B cell (primary cell): ENCODE results near the gene USP2. TPM values are rescaled to one million over a fixed set of nuclear protein-coding genes. Genes with fewer than 3 reads are reported as not detected.

Source experiments
- ATAC-seq: fragments of 200-7000 bp; cut with Tn5 transposase; one replicate; pipeline ENCODE4 v1.10.0; 2021; ENCODE audit warnings: low read depth, mild to moderate bottlenecking, moderate number of reproducible peaks, moderate library complexity
- CTCF ChIA-PET: fragments of 350-600 bp; sonication (Branson Sonifier 250); formaldehyde crosslinking; loops from one replicate; lab custom pipeline; 2021; ENCODE audit warnings: antibody characterized with exemption, inconsistent platforms; lab: Charles Lee
- POLR2A ChIA-PET: fragments of 350-600 bp; sonication (Branson Sonifier 250); formaldehyde crosslinking; loops from one replicate; lab custom pipeline; 2021; ENCODE audit warnings: antibody characterized with exemption; lab: Charles Lee
- DNase-seq: peaks from one replicate; pipeline ENCODE4 v3.0.0; 2013
- H2AFZ ChIP-seq: 2 replicates; pipeline ENCODE4 v1.6.1; 2012; ENCODE audit warnings: mild to moderate bottlenecking, low read depth, low read length; ENCODE audit not compliant: insufficient read depth, poor library complexity, severe bottlenecking
- H3K27ac ChIP-seq, 2 donors: 1 replicate in 1 of 2; 2 replicates in 1 of 2; pipeline ENCODE4 v1.5.1; 2012 to 2013; ENCODE audit warnings: low read length in 2 of 2, mild to moderate bottlenecking in 2 of 2, moderate library complexity in 1 of 2
- H3K27me3 ChIP-seq, 4 experiments: fragments of 200-600 bp in 1 of 4; sonication (generic) in 1 of 4; replicated peaks in 1 of 4; 1 replicate in 2 of 4; 2 replicates in 2 of 4; pipeline versions ENCODE4 v1.6.1 to v1.7.0; 2013 to 2016; ENCODE audit warnings: low read length in 3 of 4, mild to moderate bottlenecking in 2 of 4, mixed read lengths in 1 of 4, moderate library complexity in 1 of 4; ENCODE audit not compliant: insufficient read depth in 4 of 4, control insufficient read depth in 3 of 4; ENCODE audit errors: control extremely low read depth in 1 of 4
- H3K36me3 ChIP-seq, 2 experiments: replicated peaks in 1 of 2; 1 replicate in 1 of 2; 2 replicates in 1 of 2; pipeline versions ENCODE4 v1.6.1 to v1.7.1; 2013; ENCODE audit warnings: low read length in 1 of 2; ENCODE audit not compliant: insufficient read depth in 2 of 2, control insufficient read depth in 1 of 2; ENCODE audit errors: control extremely low read depth in 1 of 2, extremely low read depth in 1 of 2
- H3K4me1 ChIP-seq, 2 donors: fragments of 200-600 bp in 1 of 2; sonication (generic) in 1 of 2; 1 replicate in 1 of 2; 2 replicates in 1 of 2; pipeline versions ENCODE4 v1.5.1 to v1.6.1; 2013 to 2017; ENCODE audit warnings: low read length in 2 of 2; ENCODE audit not compliant: control insufficient read depth in 2 of 2, insufficient read depth in 2 of 2
- H3K4me2 ChIP-seq: replicated peaks from 2 replicates; pipeline ENCODE3; 2012; ENCODE audit warnings: mild to moderate bottlenecking, low read depth, low read length; ENCODE audit not compliant: poor library complexity, severe bottlenecking
- H3K4me3 ChIP-seq, 5 experiments: fragments of 200-600 bp in 1 of 5; sonication (generic) in 1 of 5; 1 replicate in 3 of 5; 2 replicates in 2 of 5; pipeline versions ENCODE4 v1.5.1 to v1.7.0; 2011 to 2016; ENCODE audit warnings: low read length in 4 of 5, mild to moderate bottlenecking in 4 of 5, low read depth in 2 of 5, control low read depth in 1 of 5, moderate library complexity in 1 of 5; ENCODE audit not compliant: insufficient read depth in 1 of 5; ENCODE audit errors: control extremely low read depth in 1 of 5, extremely low read depth in 1 of 5
- H3K79me2 ChIP-seq: fragments of 200-600 bp; sonication (generic); one replicate; pipeline ENCODE4 v1.6.0; 2016; ENCODE audit warnings: low read length; ENCODE audit not compliant: control insufficient read depth, insufficient read depth
- H3K9ac ChIP-seq: fragments of 200-600 bp; sonication (generic); 2 replicates; pipeline ENCODE4 v1.6.1; 2017; ENCODE audit warnings: mild to moderate bottlenecking, low read length, moderate library complexity
- H3K9me3 ChIP-seq, 3 donors: one replicate each; pipeline versions ENCODE4 v1.6.1 to v1.7.1; 2013; ENCODE audit warnings: low read length in 2 of 3; ENCODE audit not compliant: control insufficient read depth in 2 of 3, insufficient read depth in 1 of 3; ENCODE audit errors: control extremely low read depth in 1 of 3
- H4K20me1 ChIP-seq: 2 replicates; pipeline ENCODE4 v1.6.0; 2012; ENCODE audit warnings: mild to moderate bottlenecking, low read length; ENCODE audit not compliant: insufficient read depth, control insufficient read depth, poor library complexity, severe bottlenecking
- H3K27ac Mint-ChIP-seq: one replicate; pipeline ENCODE4 v1.8.0; 2021; ENCODE audit warnings: mixed read lengths
- H3K27me3 Mint-ChIP-seq: one replicate; pipeline ENCODE4 v1.8.0; 2021; ENCODE audit warnings: mixed read lengths
- H3K4me1 Mint-ChIP-seq: one replicate; pipeline ENCODE4 v1.8.0; 2021; ENCODE audit warnings: mixed read lengths
- H3K4me3 Mint-ChIP-seq: one replicate; pipeline ENCODE4 v1.8.0; 2021; ENCODE audit warnings: mixed read lengths
- H3K9me3 Mint-ChIP-seq: one replicate; pipeline ENCODE4 v1.8.0; 2022; ENCODE audit warnings: mixed read lengths; ENCODE audit not compliant: insufficient read depth
- EZH2 ChIP-seq: IDR thresholded peaks from 2 replicates; pipeline ENCODE4 v1.6.1; 2012; ENCODE audit warnings: borderline replicate concordance, low read depth, mild to moderate bottlenecking, moderate library complexity, low read length; ENCODE audit not compliant: insufficient read depth, poor library complexity, severe bottlenecking
- WGBS: methylation state at CpG from one replicate; pipeline ENCODE4 v1.1.5; 2013; ENCODE audit warnings: missing lambda C conversion rate; ENCODE audit not compliant: insufficient coverage; 5-methylcytosine and 5-hydroxymethylcytosine counted together
- intact Hi-C: fragments of 100-400 bp; cut with micrococcal nuclease; formaldehyde crosslinking; loops from one replicate; pipeline ENCODE4 v1.10.0; 2022
- polyA plus RNA-seq: library from polyadenylated mRNA; depleted of rRNA; stranded (reverse); fragments of >200 nt; gene quantifications from 2 replicates; pipeline ENCODE4 v1.2.3, GENCODE V29; 2012
- total RNA-seq, 2 donors: library from RNA; stranded (reverse); fragments of 120-200 nt in 1 of 2; gene quantifications; 1 replicate in 1 of 2; 2 replicates in 1 of 2; pipeline versions ENCODE4 v1.2.3 to v1.2.4, GENCODE V29; 2013 to 2022
- TF ChIP-seq, protein P1 (sequence below): fragments of 200-600 bp; IDR thresholded peaks from one replicate; pipeline ENCODE4 v1.8.0; 2022; ENCODE audit warnings: antibody characterized with exemption, mild to moderate bottlenecking

Gene USP2
- total and polyA plus RNA-seq, 2 donors (not counting 1 experiment from before 2014, with no cell fraction given) = 0.09 TPM; not detected in 1

DNA sequence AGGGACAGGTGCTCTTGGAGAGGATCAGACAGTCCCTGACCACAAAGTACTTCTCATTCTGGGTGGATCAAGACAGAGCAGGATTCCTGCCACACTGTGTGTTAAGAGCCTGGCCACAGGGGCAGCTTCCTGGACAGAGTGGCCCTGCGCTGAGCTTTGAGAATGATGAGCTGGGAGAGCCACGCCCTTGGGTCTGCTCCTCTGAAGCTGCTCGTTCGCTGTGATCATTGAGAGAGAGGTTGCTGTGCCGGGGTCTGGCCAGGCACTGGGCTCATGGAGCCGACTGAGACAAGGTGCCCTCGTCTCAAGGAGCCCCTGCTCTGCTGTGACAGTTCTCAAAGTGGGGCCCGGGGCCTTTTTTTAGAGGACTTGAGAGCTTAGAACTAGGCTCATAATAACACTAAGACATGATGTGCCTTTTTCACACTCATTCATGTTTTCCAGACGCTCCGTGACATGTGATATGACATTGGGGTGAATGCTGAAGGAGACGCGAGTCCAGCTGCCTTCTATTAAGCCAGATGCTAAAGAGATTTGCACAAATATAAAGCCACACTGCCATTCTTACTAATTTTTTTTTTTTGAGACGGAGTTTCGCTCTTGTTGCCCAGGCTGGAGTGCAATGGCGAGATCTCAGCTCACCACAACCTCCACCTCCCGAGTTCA, 33.4 kb downstream of the USP2 start:
- ATAC-seq (no peak), DNase-seq (no peak)
- Histone ChIP-seq H2AFZ (no peak overlapping the region), H3K4me2 (no peak overlapping the region), H3K9me3 (no peaks in the 10 kb centered on the region), H3K9ac (no peak overlapping the region), H3K36me3 (no peaks in the 10 kb centered on the region), H3K4me3 (no peak overlapping the region), H3K27ac (no peak overlapping the region), H4K20me1 (no peaks in the 10 kb centered on the region), H3K79me2 (no peaks in the 10 kb centered on the region), H3K27me3 (peaks cover 0 to 34% (median 7%) of the 10 kb centered on the region in 4 experiments), H3K4me1 (no peaks in the 10 kb centered on the region)
- ChIA-PET CTCF (interaction anchor here (2.2 kb wide), 1 partner anchor 8 kb away, joined by 12 read pairs; no protein-coding TSS in a partner anchor), POLR2A (no interaction called here)
- H3K9me3 Mint-ChIP-seq = no peaks in the 10 kb centered on the region
- H3K27ac Mint-ChIP-seq = no peak overlapping the region
- 73% methylated on average over 10 of the region's 16 CpGs for WGBS
- H3K27me3 Mint-ChIP-seq = peaks cover 65% of the 10 kb centered on the region
- intact Hi-C loops = no loop called here
- no peak overlapping the region for H3K4me3 Mint-ChIP-seq
- TF ChIP-seq, protein P1, sequence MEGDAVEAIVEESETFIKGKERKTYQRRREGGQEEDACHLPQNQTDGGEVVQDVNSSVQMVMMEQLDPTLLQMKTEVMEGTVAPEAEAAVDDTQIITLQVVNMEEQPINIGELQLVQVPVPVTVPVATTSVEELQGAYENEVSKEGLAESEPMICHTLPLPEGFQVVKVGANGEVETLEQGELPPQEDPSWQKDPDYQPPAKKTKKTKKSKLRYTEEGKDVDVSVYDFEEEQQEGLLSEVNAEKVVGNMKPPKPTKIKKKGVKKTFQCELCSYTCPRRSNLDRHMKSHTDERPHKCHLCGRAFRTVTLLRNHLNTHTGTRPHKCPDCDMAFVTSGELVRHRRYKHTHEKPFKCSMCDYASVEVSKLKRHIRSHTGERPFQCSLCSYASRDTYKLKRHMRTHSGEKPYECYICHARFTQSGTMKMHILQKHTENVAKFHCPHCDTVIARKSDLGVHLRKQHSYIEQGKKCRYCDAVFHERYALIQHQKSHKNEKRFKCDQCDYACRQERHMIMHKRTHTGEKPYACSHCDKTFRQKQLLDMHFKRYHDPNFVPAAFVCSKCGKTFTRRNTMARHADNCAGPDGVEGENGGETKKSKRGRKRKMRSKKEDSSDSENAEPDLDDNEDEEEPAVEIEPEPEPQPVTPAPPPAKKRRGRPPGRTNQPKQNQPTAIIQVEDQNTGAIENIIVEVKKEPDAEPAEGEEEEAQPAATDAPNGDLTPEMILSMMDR = no peak
- TF ChIP-seq EZH2 = no peak
- no peaks in the 10 kb centered on the region for H3K4me1 Mint-ChIP-seq

DNA sequence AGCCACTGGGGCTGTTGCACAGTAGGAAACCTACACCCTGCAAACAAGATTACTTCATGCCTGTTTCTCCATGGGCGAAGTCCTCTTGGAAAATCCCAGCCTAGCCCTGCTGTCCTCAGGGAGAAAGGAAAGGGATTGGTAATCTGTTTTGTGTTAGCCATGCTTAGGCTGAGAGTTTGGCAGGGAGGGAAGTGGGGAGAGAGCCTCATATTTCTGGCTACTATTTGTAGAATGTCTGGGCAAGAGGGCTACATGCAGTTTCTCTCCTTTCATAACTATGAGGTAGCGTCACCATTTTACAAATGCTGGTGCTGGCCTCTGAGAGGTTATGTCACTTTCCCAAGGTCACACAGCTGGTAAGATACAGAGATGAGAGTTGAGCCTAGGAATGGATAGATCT, 34.2 kb downstream of the USP2 start:
- Histone ChIP-seq H3K4me2 (no peak overlapping the region), H2AFZ (no peak overlapping the region), H3K4me3 (no peak overlapping the region), H3K4me1 (no peaks in the 10 kb centered on the region), H3K36me3 (no peaks in the 10 kb centered on the region), H3K9ac (no peak overlapping the region), H3K79me2 (no peaks in the 10 kb centered on the region), H3K27ac (no peak overlapping the region), H3K27me3 (peaks cover 0 to 37% (median 10%) of the 10 kb centered on the region in 4 experiments), H3K9me3 (no peaks in the 10 kb centered on the region), H4K20me1 (no peaks in the 10 kb centered on the region)
- TF ChIP-seq, protein P1 = no peak
- TF ChIP-seq EZH2 = no peak
- DNase-seq = no peak
- ATAC-seq = no peak
- Mint-ChIP-seq H3K4me3 (no peak overlapping the region), H3K27ac (no peak overlapping the region), H3K27me3 (peaks cover 61% of the 10 kb centered on the region), H3K9me3 (no peaks in the 10 kb centered on the region), H3K4me1 (no peaks in the 10 kb centered on the region)
- ChIA-PET POLR2A (no interaction called here), CTCF (interaction anchor here (1.1 to 2.2 kb wide), 2 partner anchors 9 to 22 kb away, joined by 3 to 12 read pairs; no protein-coding TSS in a partner anchor)
- 100% methylated on average over 1 of the region's 2 CpGs for WGBS
- intact Hi-C loops = no loop called here
